ENCODE data around the gene MCM7.

DNA sequence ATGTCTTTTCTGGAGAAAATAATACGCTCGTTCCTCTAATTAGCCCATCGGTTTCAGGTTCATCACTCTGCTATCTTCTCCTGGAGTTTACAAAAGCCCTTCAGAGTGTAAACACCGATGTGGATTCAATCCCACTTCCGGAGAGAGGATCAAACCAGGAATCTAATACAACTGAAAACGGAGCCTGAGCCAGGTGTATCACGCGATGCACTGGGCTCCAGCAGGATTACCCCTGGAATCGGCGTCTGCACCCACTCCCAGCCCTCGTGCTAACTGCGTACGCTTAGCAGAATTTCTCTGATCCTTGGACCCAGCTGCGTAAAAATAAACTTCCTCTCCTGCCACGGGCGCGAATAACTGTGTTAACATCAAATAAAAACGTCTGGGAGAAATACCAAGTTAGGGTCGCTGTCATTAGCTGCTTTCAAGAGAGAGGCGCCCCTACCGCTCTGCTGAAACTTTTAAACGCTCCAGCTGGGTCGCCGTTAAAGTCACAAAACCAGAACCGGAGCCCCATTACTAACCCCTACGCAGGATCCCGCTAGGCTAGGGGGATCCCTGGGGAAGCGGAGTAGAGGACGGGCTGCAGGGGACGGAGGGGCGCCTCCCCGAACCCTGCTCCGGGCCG, 20.2 kb downstream of the MCM7 start:
- TF ChIP-seq CTCF (conservative IDR thresholded peaks at IDR 0.05 in 1 of 2, IDR thresholded peaks at IDR 0.05 in 1 of 2; ENCODE audit: low read depth in 1 of 2, low read length in 2 of 2) (no peak), EZH2 (IDR thresholded peaks at IDR 0.05; ENCODE audit: low read length, missing control alignments) (no peak)

All from fibroblast of lung (primary cell).